ENCODE results near the gene GALNTL6.
A peak's percentile ranks its signal among the peaks of the same experiment; 100 is the strongest.
"Not testable (repeated sequence)": the region's sequence is repeated elsewhere in the genome, so short reads cannot be mapped to it uniquely, and the experiment has no call there.

Gene GALNTL6

GRCh38 chr4:173041482-173041881, 1228.3 kb downstream of the GALNTL6 start:
- no peak for DNase-seq

DNA sequence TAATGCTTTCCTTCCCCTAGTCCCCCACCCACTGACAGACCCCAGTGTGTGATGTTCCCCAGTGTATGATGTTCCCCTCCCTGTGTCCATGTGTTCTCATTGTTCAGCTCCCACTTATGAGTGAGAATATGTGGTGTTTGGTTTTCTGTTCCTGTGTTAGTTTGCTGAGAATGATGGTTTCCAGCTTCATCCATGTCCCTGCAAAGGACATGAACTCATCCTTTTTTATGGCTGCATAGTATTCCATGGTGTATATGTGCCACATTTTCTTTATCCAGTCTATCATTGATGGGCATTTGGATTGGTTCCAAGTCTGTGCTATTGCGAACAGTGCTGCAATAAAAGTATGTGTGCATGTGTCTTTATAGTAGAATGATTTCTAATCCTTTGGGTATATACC, 1228.9 kb downstream of the GALNTL6 start:
- DNase-seq, result not testable (repeated sequence)

GRCh38 chr4:173044340-173044739, 1231.1 kb downstream of the GALNTL6 start:
- DNase-seq, result no peak

DNA sequence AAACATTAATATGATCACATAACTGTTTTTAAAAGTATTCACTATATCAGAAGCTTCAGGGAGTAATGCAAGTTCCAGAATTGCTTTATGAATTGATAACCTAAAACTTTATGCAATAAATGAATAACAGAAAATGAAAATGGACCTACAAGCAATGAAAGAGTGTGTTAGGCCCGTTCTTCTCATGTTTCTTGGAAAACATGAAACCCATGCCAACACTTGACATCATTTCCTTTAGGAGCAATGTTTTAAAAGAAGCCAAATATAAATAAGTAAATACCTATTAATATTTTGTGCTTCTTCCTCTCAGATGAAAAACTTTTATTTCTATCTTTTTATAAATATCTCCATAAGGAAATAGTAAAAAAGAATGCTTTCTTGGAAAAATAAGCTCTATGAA, 1232.4 kb downstream of the GALNTL6 start:
- DNase-seq, result no peak

GRCh38 chr4:173046144-173046543, 1232.9 kb downstream of the GALNTL6 start:
- no peak for DNase-seq

DNA sequence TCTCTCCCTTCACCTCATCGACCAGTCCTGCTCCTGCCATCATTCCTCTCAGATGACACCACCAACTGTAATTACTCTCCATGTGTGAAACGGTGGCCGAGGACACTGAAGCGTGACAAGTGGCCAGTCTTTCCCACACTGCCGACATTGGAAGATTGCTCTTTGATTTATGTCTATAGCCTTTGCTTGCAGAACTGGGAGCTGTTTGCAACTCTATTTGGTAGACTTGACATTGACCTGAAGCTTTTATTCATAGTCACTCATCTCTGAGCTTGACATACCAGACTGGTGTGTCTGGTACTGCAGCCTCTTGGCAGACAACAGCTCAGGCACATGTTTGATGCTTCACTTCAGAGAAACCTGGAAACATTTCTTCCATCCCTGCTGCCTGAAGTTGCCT, 1233.6 kb downstream of the GALNTL6 start:
- DNase-seq, result peak; percentile 53 to 89 (median 80)

- no peak for DNase-seq
These were observed 1238.0 kb downstream of the GALNTL6 start for GRCh38 chr4:173051232-173051631.

DNA sequence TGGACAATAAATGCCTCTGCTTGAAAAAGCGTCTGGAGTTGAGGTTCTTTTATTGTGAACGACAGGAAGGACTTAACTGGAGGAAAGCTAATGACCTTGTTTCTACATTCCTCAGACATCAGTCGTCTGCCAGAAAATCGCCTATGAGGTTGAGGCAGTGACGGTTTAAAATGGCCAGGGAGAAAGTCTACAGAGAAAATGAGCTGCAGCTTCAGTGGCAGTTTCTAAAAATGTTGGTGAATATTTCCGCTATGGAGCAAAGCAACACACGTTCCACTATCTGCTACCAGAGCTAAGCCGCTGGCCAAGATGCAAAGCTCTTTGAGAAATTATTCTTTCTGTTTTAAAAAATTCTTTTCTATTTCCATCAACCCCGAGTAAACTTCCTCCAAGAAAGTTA, 1238.5 kb downstream of the GALNTL6 start:
- DNase-seq, result no peak

DNA sequence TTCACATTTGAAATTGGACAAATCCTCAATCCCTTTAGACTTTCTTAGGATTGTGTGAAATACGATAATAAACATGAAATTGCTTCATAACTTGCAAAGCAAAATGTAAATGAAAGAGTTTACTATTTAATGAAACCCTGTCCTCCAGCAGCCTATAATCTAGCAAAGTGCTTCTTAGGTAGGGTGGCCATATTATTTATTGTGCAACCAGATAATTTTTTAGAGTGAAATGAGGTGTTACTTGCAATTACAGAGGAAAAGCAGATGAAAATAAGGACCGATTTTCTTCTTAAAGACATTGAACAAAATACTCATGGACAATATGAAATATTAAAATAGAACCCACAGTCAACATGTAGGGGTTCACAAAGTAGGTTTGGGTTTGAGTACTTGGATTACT, 1239.2 kb downstream of the GALNTL6 start:
- no peak for DNase-seq

- DNase-seq, result peak in 1 of 3 experiments; percentile 29
These were observed 1243.1 kb downstream of the GALNTL6 start for GRCh38 chr4:173056271-173056670.

DNA sequence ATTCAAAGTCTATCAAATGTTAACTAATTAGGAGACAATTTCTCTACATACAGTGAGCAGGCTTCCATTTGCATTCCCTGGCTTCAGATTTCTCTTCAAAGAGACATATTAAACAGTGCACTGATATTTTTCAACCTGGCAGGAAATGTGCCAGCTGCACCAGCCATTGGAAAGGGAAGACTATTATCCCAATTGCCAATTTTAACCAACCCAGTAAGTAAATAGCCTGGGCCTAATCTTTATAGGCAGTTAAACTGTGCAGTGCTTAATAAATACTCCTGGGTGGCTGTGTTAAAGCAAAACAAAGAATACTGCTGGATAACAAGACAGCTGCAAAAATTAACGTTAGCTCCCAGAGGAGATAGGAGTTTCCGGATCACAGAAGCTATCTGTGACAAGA, 1243.5 kb downstream of the GALNTL6 start:
- peak in 2 of 3 experiments; percentile 59 to 92 for DNase-seq

GRCh38 chr4:173057442-173057841, 1244.2 kb downstream of the GALNTL6 start:
- DNase-seq, result peak in 2 of 3 experiments; percentile 38 to 80

DNA sequence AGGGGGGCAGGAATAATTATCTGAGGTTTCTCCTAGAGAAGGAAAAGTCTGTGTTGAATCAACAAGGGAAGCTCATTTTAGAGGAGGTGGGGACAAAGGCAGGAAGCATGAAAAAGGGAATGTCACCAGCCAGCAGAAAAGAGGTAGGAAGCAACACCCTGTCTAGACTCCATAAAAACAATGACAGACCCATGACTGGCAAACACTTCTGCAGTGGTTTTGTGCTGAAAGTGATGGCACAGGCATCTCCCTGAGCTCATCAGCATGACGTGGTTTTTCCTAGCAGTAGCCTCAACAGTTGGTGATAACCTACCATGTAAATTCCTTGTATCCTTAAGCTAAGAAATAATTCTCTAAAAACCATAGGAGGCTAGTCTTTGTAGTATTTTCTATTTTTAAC, 1244.7 kb downstream of the GALNTL6 start:
- peak in 1 of 3 experiments; percentile 76 for DNase-seq

GRCh38 chr4:173061160-173061559, 1248.0 kb downstream of the GALNTL6 start:
- DNase-seq, result no peak

GRCh38 chr4:173073939-173074500, 1260.8 kb downstream of the GALNTL6 start:
- peak in 2 of 3 experiments; percentile 13 to 50 for DNase-seq

DNA sequence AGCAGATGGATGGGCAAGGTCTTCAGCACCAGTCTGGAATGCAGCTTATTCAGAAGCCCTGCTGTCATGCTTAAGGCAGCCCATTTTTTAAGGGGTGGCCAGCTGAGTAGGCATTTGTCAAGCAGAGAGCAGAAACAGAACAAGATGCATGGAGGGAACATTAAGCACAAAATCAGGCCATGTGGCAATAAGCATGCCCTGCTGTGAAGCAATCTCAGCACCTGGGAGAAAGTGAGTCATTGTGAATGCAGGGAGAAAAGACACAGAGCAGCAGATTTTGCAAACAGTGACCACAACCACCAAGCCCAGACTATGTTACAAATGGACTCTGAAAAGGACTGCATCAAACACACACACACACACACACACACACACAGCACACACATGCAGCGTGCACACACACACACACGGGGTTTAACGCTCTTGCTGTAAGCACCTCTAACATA, 1261.3 kb downstream of the GALNTL6 start:
- peak in 2 of 3 experiments; percentile 35 to 78 for DNase-seq

- no peak for DNase-seq
These were observed 1263.9 kb downstream of the GALNTL6 start for GRCh38 chr4:173076903-173077634.

GRCh38 chr4:173088144-173088543, 1274.9 kb downstream of the GALNTL6 start:
- DNase-seq, result no peak
